Measurements from ENCODE around the gene TSR3.

Gene TSR3

DNA sequence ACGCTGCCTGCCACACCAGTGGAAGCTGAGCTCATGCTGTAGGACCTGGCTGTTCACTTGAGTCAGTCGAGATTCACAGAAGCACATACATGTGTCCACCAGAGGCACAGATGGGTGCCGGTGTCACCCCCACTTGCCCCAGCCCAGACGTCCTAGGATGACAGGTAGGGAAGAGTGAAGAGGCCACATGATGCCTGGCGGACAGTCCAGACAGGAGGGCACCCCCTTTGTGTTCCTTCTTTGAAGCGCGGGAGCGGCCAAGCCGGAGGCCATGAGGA is 33.5 kb downstream of the TSR3 start:
- POLR2A ChIA-PET = no interaction called here
- no peak for DNase-seq (ENCODE audit: extremely low spot score)
- CTCF ChIA-PET = no interaction called here
- TF ChIP-seq CTBP1 (IDR thresholded peaks at IDR 0.05; ENCODE audit: borderline replicate concordance) (no peak), TARDBP (IDR thresholded peaks at IDR 0.05) (no peak), FOXA1 (IDR thresholded peaks at IDR 0.05) (no peak), LEF1 (IDR thresholded peaks at IDR 0.05; ENCODE audit: borderline replicate concordance) (no peak), ZNF384 (IDR thresholded peaks at IDR 0.05) (no peak), SUZ12 (IDR thresholded peaks at IDR 0.05) (no peak), BHLHE40 (IDR thresholded peaks at IDR 0.05; ENCODE audit: borderline replicate concordance) (no peak), NFRKB (IDR thresholded peaks at IDR 0.05) (no peak), ELF4 (IDR thresholded peaks at IDR 0.05) (no peak), PKNOX1 (IDR thresholded peaks at IDR 0.05) (no peak), ARNT (IDR thresholded peaks at IDR 0.05) (no peak), HDGF (IDR thresholded peaks at IDR 0.05; ENCODE audit: borderline replicate concordance) (no peak)

DNA sequence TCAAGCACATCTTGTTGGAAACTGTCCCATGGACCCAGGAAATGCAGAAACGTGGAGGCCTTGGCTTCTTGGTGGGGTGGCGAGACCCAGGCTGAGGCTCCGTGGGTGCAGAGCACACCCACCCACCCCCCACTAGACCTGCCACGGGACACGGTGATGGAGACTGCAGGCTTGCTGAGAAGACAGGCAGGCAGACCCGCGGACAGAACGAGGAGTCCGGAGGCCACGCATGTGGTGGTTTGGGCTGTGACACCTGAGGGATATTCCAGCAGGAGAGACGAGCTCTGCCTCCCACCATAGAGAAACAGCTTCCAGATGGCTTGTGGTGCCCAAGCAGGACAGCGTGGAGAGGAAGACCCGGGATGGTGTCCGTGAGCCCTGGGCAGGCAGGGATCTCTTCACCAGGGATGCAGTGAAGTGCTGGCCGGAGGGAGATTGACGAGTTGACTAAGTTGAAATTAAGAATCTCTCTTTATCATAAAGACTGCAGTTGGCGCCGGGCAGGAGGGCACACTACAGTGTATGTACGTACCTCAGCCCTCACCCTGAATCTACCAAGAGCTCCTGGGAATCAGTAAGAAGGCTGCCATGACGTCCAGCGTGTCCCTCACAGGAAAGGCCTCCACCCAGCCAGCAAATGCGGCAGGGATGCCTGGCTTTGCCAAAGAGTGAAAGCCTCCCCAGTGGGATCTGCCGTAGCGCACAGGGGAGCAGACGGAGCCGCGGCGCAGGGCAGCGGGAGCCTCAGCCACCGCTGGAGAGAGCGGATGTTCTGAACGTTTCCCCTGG is 34.0 kb downstream of the TSR3 start:
- ChIA-PET CTCF (no interaction called here), POLR2A (no interaction called here)
- TF ChIP-seq TARDBP (IDR thresholded peaks at IDR 0.05) (no peak), ZNF384 (IDR thresholded peaks at IDR 0.05) (no peak), ARNT (IDR thresholded peaks at IDR 0.05) (no peak), BHLHE40 (IDR thresholded peaks at IDR 0.05; ENCODE audit: borderline replicate concordance) (no peak), SUZ12 (IDR thresholded peaks at IDR 0.05) (no peak), L3MBTL2 (conservative IDR thresholded peaks at IDR 0.05) (no peak), FOXK2 (IDR thresholded peaks at IDR 0.05) (no peak), SP1 (IDR thresholded peaks at IDR 0.05) (no peak), LEF1 (IDR thresholded peaks at IDR 0.05; ENCODE audit: borderline replicate concordance) (no peak), NFRKB (IDR thresholded peaks at IDR 0.05) (no peak), PKNOX1 (IDR thresholded peaks at IDR 0.05) (no peak), CTBP1 (IDR thresholded peaks at IDR 0.05; ENCODE audit: borderline replicate concordance) (no peak), FOXM1 (IDR thresholded peaks at IDR 0.05; ENCODE audit: borderline replicate concordance) (no peak), ELF4 (IDR thresholded peaks at IDR 0.05) (no peak), FOXA1 (IDR thresholded peaks at IDR 0.05) (no peak), HDGF (IDR thresholded peaks at IDR 0.05; ENCODE audit: borderline replicate concordance) (no peak)
- no peak for DNase-seq (ENCODE audit: extremely low spot score)

DNA sequence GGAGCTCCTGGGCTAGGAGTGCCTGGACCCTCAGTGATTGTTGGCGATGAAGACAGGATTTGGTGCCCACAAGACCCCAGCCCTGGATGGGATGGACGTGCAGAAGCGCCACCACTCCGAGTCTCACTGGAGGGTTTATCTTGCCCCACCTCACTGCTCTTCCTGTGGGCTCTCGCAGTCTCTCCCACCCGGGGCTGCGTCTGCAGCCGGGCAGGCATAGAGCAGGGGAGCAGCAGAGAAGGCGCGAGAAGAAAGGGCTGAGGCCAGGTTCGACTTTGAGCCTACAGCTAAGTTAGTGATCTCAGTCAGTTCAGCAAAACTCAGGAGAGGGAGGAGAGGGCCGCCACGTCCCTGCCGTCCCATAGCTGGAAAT is 35.7 kb downstream of the TSR3 start:
- ChIA-PET POLR2A (interaction anchor here (1.4 kb wide), 1 partner anchor 10 kb away, joined by 4 read pairs; no protein-coding TSS in a partner anchor), CTCF (no interaction called here)
- DNase-seq (ENCODE audit: extremely low spot score) = no peak
- no peak for TF ChIP-seq ARNT (IDR thresholded peaks at IDR 0.05)
- TF ChIP-seq FOXM1 (IDR thresholded peaks at IDR 0.05; ENCODE audit: borderline replicate concordance) = no peak
- TF ChIP-seq SP1 (IDR thresholded peaks at IDR 0.05) = no peak
- no peak for TF ChIP-seq ELF4 (IDR thresholded peaks at IDR 0.05)
- TF ChIP-seq LEF1 (IDR thresholded peaks at IDR 0.05; ENCODE audit: borderline replicate concordance) = no peak
- no peak for TF ChIP-seq SUZ12 (IDR thresholded peaks at IDR 0.05)
- TF ChIP-seq HDGF (IDR thresholded peaks at IDR 0.05; ENCODE audit: borderline replicate concordance) = no peak

- no peak for DNase-seq (ENCODE audit: extremely low spot score)
- ChIA-PET CTCF (no interaction called here), POLR2A (interaction anchor here (1.4 kb wide), 1 partner anchor 11 kb away, joined by 4 read pairs; no protein-coding TSS in a partner anchor)
- TF ChIP-seq TARDBP (IDR thresholded peaks at IDR 0.05) (no peak), PKNOX1 (IDR thresholded peaks at IDR 0.05) (no peak), SP1 (IDR thresholded peaks at IDR 0.05) (no peak), ELF4 (IDR thresholded peaks at IDR 0.05) (no peak), LEF1 (IDR thresholded peaks at IDR 0.05; ENCODE audit: borderline replicate concordance) (no peak), BHLHE40 (IDR thresholded peaks at IDR 0.05; ENCODE audit: borderline replicate concordance) (no peak), ARNT (IDR thresholded peaks at IDR 0.05) (no peak)
Measured at GRCh38 chr16:1315081-1316032, 36.3 kb downstream of the TSR3 start.

- CTCF ChIA-PET = no interaction called here
- DNase-seq (ENCODE audit: extremely low spot score) = no peak
- TF ChIP-seq PKNOX1 (IDR thresholded peaks at IDR 0.05) = no peak
- POLR2A ChIA-PET = no interaction called here
Measured at GRCh38 chr16:1314399-1315068, 37.1 kb downstream of the TSR3 start.
